Vagina (tissue), 2 donors: ENCODE results near the gene ZSWIM4. TPM values are rescaled to one million over a fixed set of nuclear protein-coding genes. Genes with fewer than 3 reads are reported as not detected.

Experiments used
- DNase-seq, 2 donors: peaks; one replicate each; pipeline ENCODE4 v3.0.0-alpha.2; 2017; ENCODE audit errors: extremely low spot score in 2 of 2
- H3K27ac ChIP-seq: fragments of 200-600 bp; sonication (generic); one replicate; pipeline ENCODE4 v1.5.1; 2019
- H3K27me3 ChIP-seq: fragments of 200-600 bp; sonication (generic); one replicate; pipeline ENCODE4 v1.5.1; 2019
- H3K36me3 ChIP-seq, 2 donors: fragments of 200-600 bp; sonication (generic); one replicate each; pipeline ENCODE4 v1.5.1; 2017 to 2019
- H3K4me1 ChIP-seq: fragments of 200-600 bp; sonication (generic); one replicate; pipeline ENCODE4 v1.5.1; 2019
- H3K4me3 ChIP-seq, 2 donors: fragments of 200-600 bp; sonication (generic); 1 replicate in 1 of 2; 2 replicates in 1 of 2; pipeline ENCODE4 v1.5.1; 2016 to 2019
- H3K9me3 ChIP-seq: fragments of 200-600 bp; sonication (generic); one replicate; pipeline ENCODE4 v1.5.1; 2019
- POLR2A ChIP-seq, 2 donors: fragments of 450-650 bp; IDR thresholded peaks; one replicate each; pipeline ENCODE4 v1.6.1; 2017; ENCODE audit warnings: antibody characterized with exemption in 2 of 2, mild to moderate bottlenecking in 2 of 2, moderate library complexity in 2 of 2
- POLR2AphosphoS5 ChIP-seq, 2 donors: sonication (generic); formaldehyde crosslinking; IDR thresholded peaks; one replicate each; pipeline ENCODE4 v1.9.0; 2017; ENCODE audit warnings: antibody characterized with exemption in 2 of 2, mild to moderate bottlenecking in 2 of 2, low read depth in 1 of 2; ENCODE audit not compliant: insufficient read depth in 1 of 2
- intact Hi-C: fragments of 100-400 bp; cut with DNase I; formaldehyde crosslinking; loops from one replicate; pipeline ENCODE4 v1.15.1; 2023
- total RNA-seq: library from RNA; depleted of rRNA; stranded (reverse); fragments of >200 nt; gene quantifications from one replicate; pipeline ENCODE4 v1.2.3, GENCODE V29; 2016
- TF ChIP-seq, protein P1 (sequence below), 3 experiments: fragments of 450-650 bp in 2 of 3; fragments of 200-600 bp in 1 of 3; sonication (generic) in 1 of 3; IDR thresholded peaks; one replicate each; pipeline ENCODE4 v1.5.1; 2017 to 2019; ENCODE audit warnings: antibody characterized with exemption in 3 of 3, mild to moderate bottlenecking in 2 of 3, moderate library complexity in 2 of 3

ZSWIM4 gene
- total RNA-seq, 1 donor from 2014 or later, result 13.0 TPM

- peaks cover 0 to 17% of the 10 kb centered on the region in 2 donors for H3K36me3 ChIP-seq
- no peaks in the 10 kb centered on the region for H3K9me3 ChIP-seq
These were observed 19.3 kb downstream of the ZSWIM4 start for GRCh38 chr19:13814550-13814949.

GRCh38 chr19:13817018-13817614, 21.9 kb downstream of the ZSWIM4 start:
- TF ChIP-seq POLR2A (IDR thresholded peaks at IDR 0.05), result no peak
- no peak for TF ChIP-seq POLR2AphosphoS5 (IDR thresholded peaks at IDR 0.05; ENCODE audit: insufficient read depth in 1 of 2, low read depth in 1 of 2)
- TF ChIP-seq, protein P1, sequence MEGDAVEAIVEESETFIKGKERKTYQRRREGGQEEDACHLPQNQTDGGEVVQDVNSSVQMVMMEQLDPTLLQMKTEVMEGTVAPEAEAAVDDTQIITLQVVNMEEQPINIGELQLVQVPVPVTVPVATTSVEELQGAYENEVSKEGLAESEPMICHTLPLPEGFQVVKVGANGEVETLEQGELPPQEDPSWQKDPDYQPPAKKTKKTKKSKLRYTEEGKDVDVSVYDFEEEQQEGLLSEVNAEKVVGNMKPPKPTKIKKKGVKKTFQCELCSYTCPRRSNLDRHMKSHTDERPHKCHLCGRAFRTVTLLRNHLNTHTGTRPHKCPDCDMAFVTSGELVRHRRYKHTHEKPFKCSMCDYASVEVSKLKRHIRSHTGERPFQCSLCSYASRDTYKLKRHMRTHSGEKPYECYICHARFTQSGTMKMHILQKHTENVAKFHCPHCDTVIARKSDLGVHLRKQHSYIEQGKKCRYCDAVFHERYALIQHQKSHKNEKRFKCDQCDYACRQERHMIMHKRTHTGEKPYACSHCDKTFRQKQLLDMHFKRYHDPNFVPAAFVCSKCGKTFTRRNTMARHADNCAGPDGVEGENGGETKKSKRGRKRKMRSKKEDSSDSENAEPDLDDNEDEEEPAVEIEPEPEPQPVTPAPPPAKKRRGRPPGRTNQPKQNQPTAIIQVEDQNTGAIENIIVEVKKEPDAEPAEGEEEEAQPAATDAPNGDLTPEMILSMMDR (IDR thresholded peaks at IDR 0.05), result no peak
- DNase-seq, result no peak
- H3K27ac ChIP-seq, result no peak overlapping the region

More at GRCh38 chr19:13814550-13814949, 19.3 kb downstream of the ZSWIM4 start:
- H3K4me3 ChIP-seq, result no peak overlapping the region
- TF ChIP-seq POLR2AphosphoS5 (IDR thresholded peaks at IDR 0.05; ENCODE audit: insufficient read depth in 1 of 2, low read depth in 1 of 2), result no peak
- TF ChIP-seq, protein P1 (IDR thresholded peaks at IDR 0.05), result no peak
- TF ChIP-seq POLR2A (IDR thresholded peaks at IDR 0.05), result no peak
- DNase-seq, result no peak
- intact Hi-C loops, result no loop called here
- no peaks in the 10 kb centered on the region for H3K27me3 ChIP-seq
- no peaks in the 10 kb centered on the region for H3K4me1 ChIP-seq
- no peak overlapping the region for H3K27ac ChIP-seq

GRCh38 chr19:13817615-13818371, 22.6 kb downstream of the ZSWIM4 start:
- TF ChIP-seq, protein P1 (IDR thresholded peaks at IDR 0.05), result no peak
- no peak for TF ChIP-seq POLR2AphosphoS5 (IDR thresholded peaks at IDR 0.05; ENCODE audit: insufficient read depth in 1 of 2, low read depth in 1 of 2)
- no peak for TF ChIP-seq POLR2A (IDR thresholded peaks at IDR 0.05)
- intact Hi-C loops, result no loop called here
- H3K27ac ChIP-seq, result no peak overlapping the region
- H3K9me3 ChIP-seq, result no peaks in the 10 kb centered on the region
- H3K36me3 ChIP-seq, result peaks cover 0 to 13% of the 10 kb centered on the region in 2 donors
- no peaks in the 10 kb centered on the region for H3K4me1 ChIP-seq
- DNase-seq, result no peak
- no peak overlapping the region for H3K4me3 ChIP-seq
- H3K27me3 ChIP-seq, result no peaks in the 10 kb centered on the region

More at GRCh38 chr19:13817018-13817614, 21.9 kb downstream of the ZSWIM4 start:
- peaks cover 0 to 15% of the 10 kb centered on the region in 2 donors for H3K36me3 ChIP-seq
- no peaks in the 10 kb centered on the region for H3K27me3 ChIP-seq
- no peak overlapping the region for H3K4me3 ChIP-seq
- H3K4me1 ChIP-seq, result no peaks in the 10 kb centered on the region
- H3K9me3 ChIP-seq, result no peaks in the 10 kb centered on the region
- intact Hi-C loops, result no loop called here

DNA sequence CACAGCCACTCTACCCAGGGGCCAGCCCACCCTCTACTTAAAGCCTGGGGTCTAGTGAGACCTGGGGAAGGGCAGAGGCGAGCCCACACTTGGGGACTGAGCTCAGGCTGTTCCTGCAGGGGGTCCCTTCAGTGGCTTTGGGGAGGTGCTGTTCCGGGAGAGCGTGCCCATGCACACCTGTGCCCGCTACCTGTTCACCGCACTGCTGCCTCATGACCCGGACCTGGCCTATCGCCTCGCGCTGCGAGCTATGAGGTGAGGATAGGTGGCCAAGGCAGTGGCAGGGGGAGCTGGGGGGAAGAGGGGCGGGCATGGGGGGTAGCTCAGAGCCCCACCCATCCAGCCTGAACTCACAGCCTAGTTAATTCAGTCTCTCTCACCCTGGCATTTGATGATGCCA, 24.0 kb downstream of the ZSWIM4 start:
- Histone ChIP-seq H3K4me1 (no peaks in the 10 kb centered on the region), H3K9me3 (no peaks in the 10 kb centered on the region), H3K27ac (no peak overlapping the region), H3K27me3 (no peaks in the 10 kb centered on the region), H3K36me3 (peaks cover 0 to 11% of the 10 kb centered on the region in 2 donors), H3K4me3 (no peak overlapping the region)
- intact Hi-C loops, result no loop called here
- no peak for TF ChIP-seq POLR2AphosphoS5 (IDR thresholded peaks at IDR 0.05; ENCODE audit: insufficient read depth in 1 of 2, low read depth in 1 of 2)
- TF ChIP-seq, protein P1 (IDR thresholded peaks at IDR 0.05), result no peak
- TF ChIP-seq POLR2A (IDR thresholded peaks at IDR 0.05), result no peak
- DNase-seq, result no peak

DNA sequence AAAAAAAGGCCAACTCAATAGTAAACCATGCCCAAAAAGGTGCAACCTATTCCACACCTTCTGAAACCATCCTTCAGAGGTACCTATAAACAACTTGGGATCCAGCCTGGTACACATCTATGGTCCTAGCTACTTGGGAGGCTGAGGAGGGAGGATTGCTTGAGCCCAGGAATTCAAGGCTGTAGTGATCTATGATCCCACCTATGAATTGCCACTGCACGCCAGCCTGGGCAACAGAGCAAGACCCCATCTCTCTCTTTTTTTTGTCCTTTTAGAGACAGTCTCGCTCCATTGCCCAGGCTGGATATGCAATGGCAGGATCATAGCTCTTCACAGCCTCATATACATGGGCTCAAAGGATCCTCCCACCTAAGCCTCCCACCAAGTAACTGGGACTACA, 26.0 kb downstream of the ZSWIM4 start:
- DNase-seq, result no peak
- intact Hi-C loops, result no loop called here
- Histone ChIP-seq H3K27me3 (no peaks in the 10 kb centered on the region), H3K4me1 (no peaks in the 10 kb centered on the region), H3K36me3 (peaks cover 0 to 9% of the 10 kb centered on the region in 2 donors), H3K4me3 (no peak overlapping the region), H3K9me3 (no peaks in the 10 kb centered on the region), H3K27ac (no peak overlapping the region)
- TF ChIP-seq POLR2A (IDR thresholded peaks at IDR 0.05), result no peak
- TF ChIP-seq, protein P1 (IDR thresholded peaks at IDR 0.05), result no peak
- TF ChIP-seq POLR2AphosphoS5 (IDR thresholded peaks at IDR 0.05; ENCODE audit: insufficient read depth in 1 of 2, low read depth in 1 of 2), result no peak
